ENCODE results near the gene RALGPS2.

RALGPS2 gene, protein sequence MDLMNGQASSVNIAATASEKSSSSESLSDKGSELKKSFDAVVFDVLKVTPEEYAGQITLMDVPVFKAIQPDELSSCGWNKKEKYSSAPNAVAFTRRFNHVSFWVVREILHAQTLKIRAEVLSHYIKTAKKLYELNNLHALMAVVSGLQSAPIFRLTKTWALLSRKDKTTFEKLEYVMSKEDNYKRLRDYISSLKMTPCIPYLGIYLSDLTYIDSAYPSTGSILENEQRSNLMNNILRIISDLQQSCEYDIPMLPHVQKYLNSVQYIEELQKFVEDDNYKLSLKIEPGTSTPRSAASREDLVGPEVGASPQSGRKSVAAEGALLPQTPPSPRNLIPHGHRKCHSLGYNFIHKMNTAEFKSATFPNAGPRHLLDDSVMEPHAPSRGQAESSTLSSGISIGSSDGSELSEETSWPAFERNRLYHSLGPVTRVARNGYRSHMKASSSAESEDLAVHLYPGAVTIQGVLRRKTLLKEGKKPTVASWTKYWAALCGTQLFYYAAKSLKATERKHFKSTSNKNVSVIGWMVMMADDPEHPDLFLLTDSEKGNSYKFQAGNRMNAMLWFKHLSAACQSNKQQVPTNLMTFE

DNA sequence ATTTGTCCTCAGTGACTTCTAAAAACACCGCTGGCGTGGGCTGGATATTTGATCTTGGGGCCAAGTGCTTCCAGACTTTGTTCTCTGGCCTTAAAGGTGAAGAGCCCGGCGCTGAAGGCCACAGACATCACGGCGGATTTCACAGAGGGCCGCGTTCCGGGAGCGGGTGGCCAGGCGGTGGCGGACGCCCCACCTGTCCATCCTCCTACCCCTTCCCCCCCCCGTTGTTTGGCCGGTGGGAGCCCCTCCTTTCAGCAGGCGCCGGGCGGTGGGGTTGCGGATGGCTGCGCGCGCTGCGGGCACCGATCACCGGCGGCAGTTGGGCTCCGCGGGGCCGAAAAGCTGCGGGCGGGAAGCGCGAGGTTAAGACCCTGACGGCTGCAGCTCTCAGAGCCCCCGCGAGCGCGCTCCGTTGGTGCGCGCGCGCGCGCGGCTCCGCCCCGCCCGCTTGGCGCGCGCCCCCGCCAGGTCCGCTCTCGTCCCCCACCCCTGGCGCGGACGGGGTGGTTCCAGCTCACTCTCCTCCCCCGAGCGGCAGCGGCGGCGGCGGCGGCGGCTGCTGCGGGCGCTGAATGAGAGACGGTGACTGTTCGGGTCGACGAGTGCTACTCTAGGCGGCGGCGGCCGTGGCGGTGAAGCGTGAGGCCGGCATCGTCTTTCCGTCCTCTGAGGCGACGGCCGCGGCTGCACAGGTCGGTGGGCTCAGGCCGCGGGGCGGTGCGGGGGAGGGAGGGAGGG lies at the start of gene RALGPS2:
Gene RALGPS2 (plus strand): TSS at position 517 of the 738 bp plus-strand sequence. CDS start 51,521 bp downstream, outside the sequence.
- Histone ChIP-seq H3K36me3 (ENCODE audit: insufficient read depth, low read length) (no peaks in the 10 kb centered on the region), H3K9ac (ENCODE audit: insufficient read length) (peak within 1 kb of the TSS; percentile 65), H3K9me3 (ENCODE audit: low read depth, low read length) (no peaks in the 10 kb centered on the region), H3K27ac (no peak within 1 kb of the TSS), H3K4me3 (peak within 1 kb of the TSS; percentile 83)
- TF ChIP-seq EZH2 (IDR thresholded peaks at IDR 0.05) (no peak), POLR2AphosphoS5 (IDR thresholded peaks at IDR 0.05; ENCODE audit: borderline replicate concordance, low read depth, low read length) (peak; percentile 40; the same call in 1 of the 2 replicates), FOXP2 (optimal IDR thresholded peaks at IDR 0.05; ENCODE audit: control extremely low read depth, extremely low read length, insufficient read depth) (no peak)
- no peak for DNase-seq (ENCODE audit: low read depth, low spot score)

DNA sequence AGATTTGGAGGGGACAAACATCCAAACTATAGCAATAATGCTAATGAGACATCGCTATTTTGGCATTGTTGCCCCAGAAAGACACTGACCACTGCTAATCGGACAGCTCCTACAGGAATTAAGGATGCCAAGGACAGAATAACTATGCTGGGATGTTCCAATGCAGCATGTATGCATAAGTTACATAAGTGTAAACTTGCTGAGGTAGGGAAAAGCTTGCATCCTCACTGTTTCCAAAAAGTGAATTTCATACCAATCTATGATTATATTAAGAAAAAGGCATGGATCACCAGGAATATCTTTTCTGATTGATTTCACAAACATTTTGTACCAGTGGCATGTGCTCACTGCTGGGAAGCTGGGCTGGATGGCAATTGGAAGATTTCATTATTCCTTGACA lies 45.8 kb upstream of the RALGPS2 start:
- H3K9ac ChIP-seq (ENCODE audit: insufficient read length): no peak overlapping the region
- H3K36me3 ChIP-seq (ENCODE audit: insufficient read depth, low read length): no peaks in the 10 kb centered on the region
- H3K9me3 ChIP-seq (ENCODE audit: low read depth, low read length): no peaks in the 10 kb centered on the region
- no peak overlapping the region for H3K4me3 ChIP-seq
- no peak overlapping the region for H3K27ac ChIP-seq
- no peak for TF ChIP-seq FOXP2 (optimal IDR thresholded peaks at IDR 0.05; ENCODE audit: control extremely low read depth, extremely low read length, insufficient read depth)
- no peak for TF ChIP-seq POLR2AphosphoS5 (IDR thresholded peaks at IDR 0.05; ENCODE audit: borderline replicate concordance, low read depth, low read length)
- TF ChIP-seq EZH2 (IDR thresholded peaks at IDR 0.05): no peak
- DNase-seq (ENCODE audit: low read depth, low spot score): no peak

DNA sequence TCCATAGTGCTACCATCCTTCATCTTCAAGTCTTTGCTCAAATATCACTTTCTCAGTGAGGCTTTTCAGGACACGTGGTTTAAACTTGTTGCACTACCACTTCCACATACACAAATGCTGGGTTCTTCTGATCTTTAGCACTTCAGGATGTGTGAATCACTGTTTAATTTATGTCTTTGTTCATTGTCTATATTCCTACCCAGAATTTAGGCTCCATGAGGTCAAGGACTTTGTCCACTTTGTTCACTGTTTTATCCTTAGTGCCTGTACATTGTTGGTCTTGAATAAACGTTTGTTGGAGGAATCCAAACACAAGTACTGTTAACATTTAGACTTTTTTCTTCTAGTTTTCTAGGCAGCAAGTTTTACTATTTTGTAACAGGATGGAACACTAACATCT lies 42.6 kb upstream of the RALGPS2 start:
- no peaks in the 10 kb centered on the region for H3K36me3 ChIP-seq (ENCODE audit: insufficient read depth, low read length)
- TF ChIP-seq FOXP2 (optimal IDR thresholded peaks at IDR 0.05; ENCODE audit: control extremely low read depth, extremely low read length, insufficient read depth) (no peak), EZH2 (IDR thresholded peaks at IDR 0.05) (no peak), POLR2AphosphoS5 (IDR thresholded peaks at IDR 0.05; ENCODE audit: borderline replicate concordance, low read depth, low read length) (no peak)
- no peak overlapping the region for H3K4me3 ChIP-seq
- DNase-seq (ENCODE audit: low read depth, low spot score): no peak
- no peaks in the 10 kb centered on the region for H3K9me3 ChIP-seq (ENCODE audit: low read depth, low read length)
- H3K27ac ChIP-seq: no peak overlapping the region
- no peak overlapping the region for H3K9ac ChIP-seq (ENCODE audit: insufficient read length)

DNA sequence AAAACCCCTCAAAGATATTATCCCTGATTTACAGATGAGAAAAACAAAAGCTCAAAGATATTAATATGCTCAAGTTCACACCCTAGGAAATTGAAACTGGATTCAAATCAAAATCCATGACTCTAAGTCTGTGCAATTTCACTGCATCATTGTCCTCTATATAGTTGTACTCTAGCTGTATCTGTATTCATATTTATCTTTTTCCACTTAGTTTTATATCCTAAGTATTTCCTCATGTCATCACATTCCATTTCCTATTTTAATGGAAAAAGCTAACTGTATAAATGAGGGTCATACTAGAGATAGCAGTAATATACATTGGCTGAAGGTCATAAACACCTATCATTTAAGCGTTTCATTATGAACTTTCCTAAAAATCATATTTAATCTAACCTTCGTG lies 42.2 kb upstream of the RALGPS2 start:
- Histone ChIP-seq H3K27ac (no peak overlapping the region), H3K36me3 (ENCODE audit: insufficient read depth, low read length) (no peaks in the 10 kb centered on the region), H3K4me3 (no peak overlapping the region), H3K9me3 (ENCODE audit: low read depth, low read length) (no peaks in the 10 kb centered on the region), H3K9ac (ENCODE audit: insufficient read length) (no peak overlapping the region)
- TF ChIP-seq POLR2AphosphoS5 (IDR thresholded peaks at IDR 0.05; ENCODE audit: borderline replicate concordance, low read depth, low read length) (no peak), EZH2 (IDR thresholded peaks at IDR 0.05) (no peak), FOXP2 (optimal IDR thresholded peaks at IDR 0.05; ENCODE audit: control extremely low read depth, extremely low read length, insufficient read depth) (no peak)
- no peak for DNase-seq (ENCODE audit: low read depth, low spot score)

DNA sequence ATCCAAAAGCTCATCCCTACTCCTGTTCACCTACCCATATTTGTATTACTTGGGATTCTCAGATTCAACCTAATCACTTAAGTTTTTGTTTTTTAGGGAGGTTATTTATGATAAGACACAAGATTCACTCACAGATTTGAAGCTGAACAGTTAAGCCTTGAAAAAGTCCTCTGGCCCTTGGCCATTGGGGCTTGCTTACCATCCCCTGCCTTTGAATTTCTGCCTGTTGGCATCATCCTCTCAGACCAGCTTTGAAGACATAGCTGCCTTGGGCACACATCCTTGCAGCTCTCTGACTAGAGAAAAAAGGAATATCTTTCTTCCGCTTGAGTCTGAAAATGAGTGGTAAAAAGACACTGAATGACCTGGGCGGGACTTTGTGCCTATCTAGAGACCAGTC lies 41.8 kb upstream of the RALGPS2 start:
- Histone ChIP-seq H3K36me3 (ENCODE audit: insufficient read depth, low read length) (no peaks in the 10 kb centered on the region), H3K27ac (no peak overlapping the region), H3K4me3 (no peak overlapping the region), H3K9ac (ENCODE audit: insufficient read length) (no peak overlapping the region), H3K9me3 (ENCODE audit: low read depth, low read length) (no peaks in the 10 kb centered on the region)
- no peak for DNase-seq (ENCODE audit: low read depth, low spot score)
- TF ChIP-seq FOXP2 (optimal IDR thresholded peaks at IDR 0.05; ENCODE audit: control extremely low read depth, extremely low read length, insufficient read depth) (no peak), POLR2AphosphoS5 (IDR thresholded peaks at IDR 0.05; ENCODE audit: borderline replicate concordance, low read depth, low read length) (no peak), EZH2 (IDR thresholded peaks at IDR 0.05) (no peak)

DNA sequence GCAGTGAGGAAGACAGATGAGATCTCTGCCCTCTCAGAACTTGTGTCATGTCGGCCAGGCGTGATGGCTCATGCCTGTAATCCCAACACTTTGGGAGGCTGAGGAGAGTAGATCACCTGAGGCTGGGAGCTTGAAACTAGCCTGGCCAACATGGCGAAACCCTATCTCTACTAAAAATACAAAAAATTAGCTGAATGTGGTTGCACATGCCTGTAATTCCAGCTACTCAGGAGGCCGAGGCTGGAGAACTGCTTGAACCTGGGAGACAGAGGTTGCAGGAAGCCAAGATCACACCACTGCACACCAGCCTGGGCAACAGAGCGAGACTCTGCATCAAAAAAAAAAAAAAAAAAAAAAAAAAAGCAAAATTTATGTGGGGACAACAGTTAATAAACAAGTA lies 40.9 kb upstream of the RALGPS2 start:
- no peaks in the 10 kb centered on the region for H3K9me3 ChIP-seq (ENCODE audit: low read depth, low read length)
- H3K9ac ChIP-seq (ENCODE audit: insufficient read length): no peak overlapping the region
- H3K27ac ChIP-seq: no peak overlapping the region
- DNase-seq (ENCODE audit: low read depth, low spot score): no peak
- H3K36me3 ChIP-seq (ENCODE audit: insufficient read depth, low read length): no peaks in the 10 kb centered on the region
- no peak for TF ChIP-seq FOXP2 (optimal IDR thresholded peaks at IDR 0.05; ENCODE audit: control extremely low read depth, extremely low read length, insufficient read depth)
- no peak for TF ChIP-seq POLR2AphosphoS5 (IDR thresholded peaks at IDR 0.05; ENCODE audit: borderline replicate concordance, low read depth, low read length)
- TF ChIP-seq EZH2 (IDR thresholded peaks at IDR 0.05): no peak
- no peak overlapping the region for H3K4me3 ChIP-seq

DNA sequence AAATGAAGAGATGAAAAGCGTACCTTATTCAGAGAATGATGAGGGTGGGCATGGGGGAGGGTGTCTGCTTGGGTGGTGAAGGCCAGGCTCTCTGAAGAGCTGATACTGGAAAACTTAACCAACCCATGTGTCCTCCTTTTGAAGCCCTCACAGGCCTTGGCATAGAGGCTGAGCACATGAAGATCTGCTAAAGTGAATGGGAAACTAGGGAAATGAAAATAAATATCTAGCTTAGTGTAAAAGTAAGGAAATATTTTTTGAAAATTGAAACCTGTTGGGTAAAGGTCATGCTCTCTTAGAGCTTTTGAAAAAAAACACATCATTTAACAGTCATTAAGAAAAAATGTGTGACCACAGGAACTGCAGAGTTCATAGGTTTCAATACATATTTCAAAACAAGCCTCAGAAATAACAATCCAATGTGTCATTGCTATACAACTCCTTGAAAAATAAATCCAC lies 40.5 kb upstream of the RALGPS2 start:
- H3K36me3 ChIP-seq (ENCODE audit: insufficient read depth, low read length): no peaks in the 10 kb centered on the region
- H3K9ac ChIP-seq (ENCODE audit: insufficient read length): no peak overlapping the region
- H3K27ac ChIP-seq: no peak overlapping the region
- no peak for DNase-seq (ENCODE audit: low read depth, low spot score)
- H3K9me3 ChIP-seq (ENCODE audit: low read depth, low read length): no peaks in the 10 kb centered on the region
- TF ChIP-seq POLR2AphosphoS5 (IDR thresholded peaks at IDR 0.05; ENCODE audit: borderline replicate concordance, low read depth, low read length) (no peak), EZH2 (IDR thresholded peaks at IDR 0.05) (no peak), FOXP2 (optimal IDR thresholded peaks at IDR 0.05; ENCODE audit: control extremely low read depth, extremely low read length, insufficient read depth) (no peak)
- H3K4me3 ChIP-seq: no peak overlapping the region

DNA sequence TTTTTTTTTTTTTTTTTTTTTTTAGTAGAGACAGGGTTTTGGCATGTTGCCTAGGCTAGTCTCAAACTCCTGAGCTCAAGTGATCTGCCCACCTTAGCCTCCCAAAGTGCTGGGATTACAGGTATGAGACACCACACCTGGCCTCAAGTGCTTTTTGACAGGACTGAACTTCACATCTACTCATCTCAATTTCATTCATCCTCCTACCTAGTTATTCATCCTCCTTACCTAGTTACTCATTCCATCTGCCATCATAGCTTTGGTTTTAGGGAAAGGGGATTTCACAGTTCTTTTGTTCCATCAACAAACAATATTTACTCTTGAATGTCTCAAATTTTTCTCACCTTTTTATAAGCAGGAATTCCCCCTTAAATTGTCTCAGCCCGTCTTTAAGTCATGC lies 38.6 kb upstream of the RALGPS2 start:
- Histone ChIP-seq H3K4me3 (no peak overlapping the region), H3K36me3 (ENCODE audit: insufficient read depth, low read length) (no peaks in the 10 kb centered on the region), H3K9ac (ENCODE audit: insufficient read length) (no peak overlapping the region), H3K27ac (no peak overlapping the region), H3K9me3 (ENCODE audit: low read depth, low read length) (no peaks in the 10 kb centered on the region)
- TF ChIP-seq POLR2AphosphoS5 (IDR thresholded peaks at IDR 0.05; ENCODE audit: borderline replicate concordance, low read depth, low read length) (no peak), EZH2 (IDR thresholded peaks at IDR 0.05) (no peak), FOXP2 (optimal IDR thresholded peaks at IDR 0.05; ENCODE audit: control extremely low read depth, extremely low read length, insufficient read depth) (no peak)
- DNase-seq (ENCODE audit: low read depth, low spot score): no peak

Data from SK-N-MC (cell line).